Stomach (tissue), 4 donors: ENCODE measurements around the gene ARHGAP25.

Source experiments
- EP300 ChIP-seq: sonication (generic); formaldehyde crosslinking; IDR thresholded peaks from one replicate; pipeline ENCODE4 v1.6.1; 2017; ENCODE audit warnings: antibody characterized with exemption
- POLR2A ChIP-seq, 4 donors: fragments of 450-650 bp; IDR thresholded peaks; one replicate each; pipeline ENCODE4 v1.6.1; 2016; ENCODE audit warnings: antibody characterized with exemption in 4 of 4, control low read depth in 2 of 4, mild to moderate bottlenecking in 1 of 4, moderate library complexity in 1 of 4
- POLR2AphosphoS5 ChIP-seq, 3 donors: sonication (generic); formaldehyde crosslinking; IDR thresholded peaks; one replicate each; pipeline ENCODE4 v1.6.1; 2016; ENCODE audit warnings: antibody characterized with exemption in 3 of 3
- TF ChIP-seq, protein P1 (sequence below), 7 experiments: fragments of 450-650 bp in 4 of 7; fragments of 200-600 bp in 3 of 7; sonication (generic) in 3 of 7; IDR thresholded peaks; one replicate each; pipeline ENCODE4 v1.5.1; 2016 to 2019; ENCODE audit warnings: antibody characterized with exemption in 7 of 7, control low read depth in 2 of 7, mild to moderate bottlenecking in 1 of 7

GRCh38 chr2:68789603-68790002, 55.0 kb downstream of the ARHGAP25 start:
- TF ChIP-seq POLR2A (IDR thresholded peaks at IDR 0.05) (no peak), EP300 (no peak), POLR2AphosphoS5 (IDR thresholded peaks at IDR 0.05) (no peak)
- TF ChIP-seq, protein P1, sequence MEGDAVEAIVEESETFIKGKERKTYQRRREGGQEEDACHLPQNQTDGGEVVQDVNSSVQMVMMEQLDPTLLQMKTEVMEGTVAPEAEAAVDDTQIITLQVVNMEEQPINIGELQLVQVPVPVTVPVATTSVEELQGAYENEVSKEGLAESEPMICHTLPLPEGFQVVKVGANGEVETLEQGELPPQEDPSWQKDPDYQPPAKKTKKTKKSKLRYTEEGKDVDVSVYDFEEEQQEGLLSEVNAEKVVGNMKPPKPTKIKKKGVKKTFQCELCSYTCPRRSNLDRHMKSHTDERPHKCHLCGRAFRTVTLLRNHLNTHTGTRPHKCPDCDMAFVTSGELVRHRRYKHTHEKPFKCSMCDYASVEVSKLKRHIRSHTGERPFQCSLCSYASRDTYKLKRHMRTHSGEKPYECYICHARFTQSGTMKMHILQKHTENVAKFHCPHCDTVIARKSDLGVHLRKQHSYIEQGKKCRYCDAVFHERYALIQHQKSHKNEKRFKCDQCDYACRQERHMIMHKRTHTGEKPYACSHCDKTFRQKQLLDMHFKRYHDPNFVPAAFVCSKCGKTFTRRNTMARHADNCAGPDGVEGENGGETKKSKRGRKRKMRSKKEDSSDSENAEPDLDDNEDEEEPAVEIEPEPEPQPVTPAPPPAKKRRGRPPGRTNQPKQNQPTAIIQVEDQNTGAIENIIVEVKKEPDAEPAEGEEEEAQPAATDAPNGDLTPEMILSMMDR (IDR thresholded peaks at IDR 0.05): no peak
